Endothelial cell of umbilical vein (primary cell): ENCODE measurements around the gene SLC45A2. TPM values are rescaled to one million over a fixed set of nuclear protein-coding genes. Genes with fewer than 3 reads are reported as not detected.

Experiments used
- BruUV-seq: library from RNA; stranded (reverse); fragments of 400-500 nt; replicated peaks from 2 replicates; lab custom pipeline; 2021; lab: Mats Ljungman, UMichigan
- CTCF ChIA-PET: fragments of 300-600, 350-600 bp; sonication (Branson Sonifier 250); formaldehyde crosslinking; loops from one replicate; lab custom pipeline; 2021; ENCODE audit warnings: antibody characterized with exemption, inconsistent platforms; lab: Charles Lee
- POLR2A ChIA-PET: fragments of 300-600, 350-600 bp; sonication (Branson Sonifier 250); formaldehyde crosslinking; loops from one replicate; lab custom pipeline; 2021; ENCODE audit warnings: antibody characterized with exemption, inconsistent platforms; lab: Charles Lee
- DNase-seq: peaks from one replicate; pipeline ENCODE4 v3.0.0-alpha.2; 2011; ENCODE audit warnings: low read depth, low spot score
- FAIRE-seq: peaks from 2 replicates; lab custom pipeline; 2011; peaks lifted over from hg19 to GRCh38; lab: Jason Lieb, UNC
- H2AFZ ChIP-seq: 2 replicates; pipeline ENCODE4 v1.6.0; 2012; ENCODE audit warnings: low read depth, low read length, control low read depth, inconsistent platforms
- H3K27ac ChIP-seq: 2 replicates; pipeline ENCODE4 v1.5.1; 2011; ENCODE audit warnings: low read depth, mild to moderate bottlenecking, control low read depth, low read length, moderate library complexity; ENCODE audit not compliant: insufficient read depth
- H3K27me3 ChIP-seq, 2 experiments: 2 replicates each; pipeline versions ENCODE4 v1.6.0 to v1.6.1; 2011; ENCODE audit warnings: low read length in 2 of 2, mixed read lengths in 1 of 2; ENCODE audit not compliant: control insufficient read depth in 2 of 2, insufficient read depth in 2 of 2
- H3K36me3 ChIP-seq, 2 experiments: 2 replicates in 1 of 2; 3 replicates in 1 of 2; pipeline ENCODE4 v1.5.1; 2011; ENCODE audit warnings: low read length in 2 of 2, mild to moderate bottlenecking in 1 of 2, moderate library complexity in 1 of 2; ENCODE audit not compliant: control insufficient read depth in 2 of 2, insufficient read depth in 2 of 2; ENCODE audit errors: extremely low read depth in 1 of 2
- H3K4me1 ChIP-seq: 3 replicates; pipeline ENCODE4 v1.5.1; 2011; ENCODE audit warnings: mild to moderate bottlenecking, low read length; ENCODE audit not compliant: control insufficient read depth, insufficient read depth; ENCODE audit errors: extremely low read depth
- H3K4me2 ChIP-seq: 2 replicates; pipeline ENCODE4 v1.6.1; 2011; ENCODE audit warnings: low read length, control low read depth, mixed read lengths; ENCODE audit not compliant: insufficient read depth
- H3K4me3 ChIP-seq, 3 experiments: fragments of 200-600 bp in 1 of 3; sonication (generic), shearing (Covaris generic) in 1 of 3; replicated peaks in 1 of 3; 2 replicates each; pipeline ENCODE4 v1.5.1; 2011 to 2016; ENCODE audit warnings: control low read depth in 3 of 3, low read length in 3 of 3, mild to moderate bottlenecking in 2 of 3, inconsistent platforms in 1 of 3, low read depth in 1 of 3, moderate library complexity in 1 of 3; ENCODE audit not compliant: insufficient read depth in 1 of 3
- H3K79me2 ChIP-seq: 2 replicates; pipeline ENCODE4 v1.6.0; 2012; ENCODE audit warnings: low read length, inconsistent platforms; ENCODE audit not compliant: control insufficient read depth, insufficient read depth
- H3K9ac ChIP-seq: replicated peaks from 2 replicates; pipeline ENCODE3; 2011; ENCODE audit warnings: low read length, control low read depth; ENCODE audit not compliant: insufficient read depth; ENCODE audit errors: extremely low read depth
- H3K9me1 ChIP-seq: replicated peaks from 3 replicates; pipeline ENCODE4 v1.6.0; 2011; ENCODE audit warnings: mild to moderate bottlenecking, low read length; ENCODE audit not compliant: control insufficient read depth, insufficient read depth; ENCODE audit errors: extremely low read depth
- H3K9me3 ChIP-seq: replicated peaks from 2 replicates; pipeline ENCODE4 v1.5.1; 2012; ENCODE audit warnings: low read length, inconsistent platforms; ENCODE audit not compliant: control insufficient read depth, insufficient read depth
- H4K20me1 ChIP-seq: replicated peaks from 2 replicates; pipeline ENCODE3; 2011; ENCODE audit warnings: mild to moderate bottlenecking, low read length; ENCODE audit not compliant: control insufficient read depth, insufficient read depth; ENCODE audit errors: extremely low read depth
- CTCF ChIP-seq, 2 donors: IDR thresholded peaks; 1 replicate in 1 of 2; 2 replicates in 1 of 2; pipeline ENCODE4 v1.5.1; 2011; ENCODE audit warnings: low read length in 2 of 2, mild to moderate bottlenecking in 2 of 2, moderate library complexity in 2 of 2, control low read depth in 1 of 2, inconsistent platforms in 1 of 2, low read depth in 1 of 2; ENCODE audit not compliant: insufficient read depth in 1 of 2; ENCODE audit errors: extremely low read depth in 1 of 2
- EZH2 ChIP-seq: IDR thresholded peaks from 2 replicates; pipeline ENCODE4 v1.6.1; 2012; ENCODE audit warnings: borderline replicate concordance, low read depth, mild to moderate bottlenecking, moderate library complexity, low read length, inconsistent platforms; ENCODE audit not compliant: severe bottlenecking
- FOS ChIP-seq: IDR thresholded peaks from 2 replicates; pipeline ENCODE4 v1.6.1; 2011; ENCODE audit warnings: mild to moderate bottlenecking, low read length, moderate library complexity, borderline replicate concordance; ENCODE audit not compliant: insufficient read depth
- GATA2 ChIP-seq: IDR thresholded peaks from 2 replicates; pipeline ENCODE4 v1.7.0; 2011; ENCODE audit warnings: low read depth, mild to moderate bottlenecking, moderate library complexity, mixed read lengths, low read length; ENCODE audit not compliant: insufficient read length, insufficient read depth
- JUN ChIP-seq: IDR thresholded peaks from 2 replicates; pipeline ENCODE4 v1.6.1; 2011; ENCODE audit warnings: borderline replicate concordance, low read depth; ENCODE audit not compliant: insufficient read length, insufficient read depth
- MAX ChIP-seq: IDR thresholded peaks from 2 replicates; pipeline ENCODE4 v1.6.1; 2011; ENCODE audit not compliant: insufficient read depth, insufficient read length
- MYC ChIP-seq: IDR thresholded peaks from one replicate; pipeline ENCODE4 v1.6.1; 2011; ENCODE audit warnings: mild to moderate bottlenecking, low read depth, low read length
- POLR2A ChIP-seq: IDR thresholded peaks from 2 replicates; pipeline ENCODE4 v1.6.1; 2012; ENCODE audit warnings: low read depth, mild to moderate bottlenecking, control low read depth, low read length
- POLR2AphosphoS5 ChIP-seq: IDR thresholded peaks from 2 replicates; pipeline ENCODE4 v1.6.1; 2012; ENCODE audit warnings: low read depth, mild to moderate bottlenecking, control low read depth, low read length, moderate library complexity; ENCODE audit not compliant: insufficient read depth
- dilution Hi-C: fragments of 300-500 bp; cut with MboI; formaldehyde crosslinking; loops from one replicate; pipeline ENCODE4 v1.15.0; 2019; ENCODE audit warnings: low sequenced_read_pairs; ENCODE audit not compliant: extremely low pct_ligation_motif_present
- intact Hi-C: fragments of 100-400 bp; cut with micrococcal nuclease; formaldehyde crosslinking; loops from one replicate; pipeline ENCODE4 v1.10.0; 2022
- polyA plus RNA-seq, 4 experiments: library from polyadenylated mRNA; depleted of rRNA in 3 of 4; stranded (reverse) in 3 of 4; unstranded in 1 of 4; fragments of >200 nt; gene quantifications; 2 replicates each; pipeline versions ENCODE4 v1.2.1 to v1.2.3, GENCODE V29; 2011 to 2012; ENCODE audit warnings: missing spikeins in 1 of 4
- total RNA-seq: library from RNA; stranded (reverse); gene quantifications from 2 replicates; pipeline ENCODE4 v1.2.3, GENCODE V29; 2021

Gene SLC45A2
- total and polyA plus RNA-seq, 2 donors (not counting 3 experiments of a cell fraction or from before 2014, with no cell fraction given) = not detected

GRCh38 chr5:33958176-33958575 is 26.3 kb downstream of the SLC45A2 start:
- intact Hi-C loops (no loop called here), dilution Hi-C loops (no loop called here)
- Histone ChIP-seq H3K27ac (no peak overlapping the region), H3K4me3 (no peak overlapping the region), H2AFZ (no peak overlapping the region), H4K20me1 (no peaks in the 10 kb centered on the region), H3K36me3 (no peaks in the 10 kb centered on the region), H3K9ac (no peak overlapping the region), H3K4me2 (no peak overlapping the region), H3K9me1 (no peaks in the 10 kb centered on the region), H3K27me3 (peaks cover 0 to 9% of the 10 kb centered on the region in 2 experiments), H3K79me2 (no peaks in the 10 kb centered on the region), H3K9me3 (no peaks in the 10 kb centered on the region), H3K4me1 (no peaks in the 10 kb centered on the region)
- TF ChIP-seq POLR2A (no peak), MAX (no peak), CTCF (IDR thresholded peaks at IDR 0.05; ENCODE audit: extremely low read depth in 1 of 2, insufficient read depth in 1 of 2, low read depth in 1 of 2, low read length in 2 of 2) (no peak), EZH2 (no peak), MYC (no peak), FOS (no peak), GATA2 (no peak), POLR2AphosphoS5 (no peak), JUN (no peak)
- FAIRE-seq (no peak), DNase-seq (no peak)
- BruUV-seq = no TSS peak
- CTCF ChIA-PET = interaction anchor here (4.4 kb wide), 1 partner anchor 12 kb away, joined by 25 read pairs; no protein-coding TSS in a partner anchor
- POLR2A ChIA-PET = no interaction called here
